ENCODE data around the gene RPL29.

The RPL29 gene

DNA sequence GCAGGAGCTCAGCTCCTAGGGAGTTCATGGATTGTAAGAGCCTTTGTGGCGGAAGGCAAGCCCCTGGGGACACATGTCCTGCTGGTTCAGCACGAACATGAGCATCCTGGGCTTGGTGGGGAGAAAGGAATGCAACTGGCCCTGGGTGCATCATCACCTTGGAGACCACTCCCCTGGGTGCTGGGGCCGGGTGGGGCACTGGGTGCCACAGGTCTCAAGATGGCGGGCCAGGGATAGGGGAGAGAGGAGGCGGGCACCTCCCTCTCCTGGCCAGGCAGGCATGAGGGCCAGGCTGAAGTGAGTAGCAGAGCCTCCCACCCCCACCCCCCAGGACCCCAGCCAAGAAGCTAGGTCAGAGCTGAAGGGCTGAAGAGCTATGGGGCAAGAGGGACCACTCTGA lies 29.2 kb downstream of the RPL29 start:
- Histone ChIP-seq H3K9ac (ENCODE audit: low read length) (peak overlapping the region; percentile 57; the same call in 1 of the 2 replicates), H2AFZ (ENCODE audit: low read depth, low read length, severe bottlenecking) (no peak overlapping the region), H3K36me3 (ENCODE audit: low read length) (no peaks in the 10 kb centered on the region)

GRCh38 chr3:51966016-51966415 lies 29.7 kb downstream of the RPL29 start:
- Histone ChIP-seq H3K27ac (ENCODE audit: low read depth, low read length) (no peak overlapping the region), H3K9me3 (ENCODE audit: insufficient read depth, low read length) (no peaks in the 10 kb centered on the region), H2AFZ (ENCODE audit: low read depth, low read length, severe bottlenecking) (no peak overlapping the region), H3K79me2 (ENCODE audit: insufficient read depth, low read length) (no peaks in the 10 kb centered on the region), H3K4me2 (ENCODE audit: low read depth, low read length, poor library complexity, severe bottlenecking) (no peak overlapping the region), H3F3A (ENCODE audit: insufficient read depth) (0 out of 2 replicates have a peak, but pooled peaks cover 7% of the 10 kb centered on the region), H3K9me2 (replicated peaks; ENCODE audit: insufficient read depth, low read length) (no peaks in the 10 kb centered on the region), H3K9ac (ENCODE audit: low read length) (no peak overlapping the region), H3K36me3 (ENCODE audit: low read length) (no peaks in the 10 kb centered on the region), H3K27me3 (ENCODE audit: low read length) (no peaks in the 10 kb centered on the region), H4K20me1 (ENCODE audit: low read depth, low read length) (no peaks in the 10 kb centered on the region), H3K4me3 (ENCODE audit: insufficient read depth, low read length, poor library complexity, severe bottlenecking) (no peak overlapping the region)
- TF ChIP-seq CTCF (IDR thresholded peaks at IDR 0.05; ENCODE audit: insufficient read depth, low read length, poor library complexity, severe bottlenecking) (no peak), EZH2phosphoT487 (conservative IDR thresholded peaks at IDR 0.05; ENCODE audit: low read length) (no peak)

More for the DNA sequence above, 29.2 kb downstream of the RPL29 start:
- Histone ChIP-seq H3K4me2 (ENCODE audit: low read depth, low read length, poor library complexity, severe bottlenecking) (peak overlapping the region; percentile 61), H3K79me2 (ENCODE audit: insufficient read depth, low read length) (no peaks in the 10 kb centered on the region), H3K4me3 (ENCODE audit: insufficient read depth, low read length, poor library complexity, severe bottlenecking) (no peak overlapping the region), H3F3A (ENCODE audit: insufficient read depth) (0 out of 2 replicates have a peak, but pooled peaks cover 7% of the 10 kb centered on the region), H3K9me2 (replicated peaks; ENCODE audit: insufficient read depth, low read length) (no peaks in the 10 kb centered on the region), H3K27ac (ENCODE audit: low read depth, low read length) (no peak overlapping the region), H3K9me3 (ENCODE audit: insufficient read depth, low read length) (no peaks in the 10 kb centered on the region), H4K20me1 (ENCODE audit: low read depth, low read length) (no peaks in the 10 kb centered on the region), H3K27me3 (ENCODE audit: low read length) (no peaks in the 10 kb centered on the region)
- TF ChIP-seq CTCF (IDR thresholded peaks at IDR 0.05; ENCODE audit: insufficient read depth, low read length, poor library complexity, severe bottlenecking): no peak
- TF ChIP-seq EZH2phosphoT487 (conservative IDR thresholded peaks at IDR 0.05; ENCODE audit: low read length): no peak

DNA sequence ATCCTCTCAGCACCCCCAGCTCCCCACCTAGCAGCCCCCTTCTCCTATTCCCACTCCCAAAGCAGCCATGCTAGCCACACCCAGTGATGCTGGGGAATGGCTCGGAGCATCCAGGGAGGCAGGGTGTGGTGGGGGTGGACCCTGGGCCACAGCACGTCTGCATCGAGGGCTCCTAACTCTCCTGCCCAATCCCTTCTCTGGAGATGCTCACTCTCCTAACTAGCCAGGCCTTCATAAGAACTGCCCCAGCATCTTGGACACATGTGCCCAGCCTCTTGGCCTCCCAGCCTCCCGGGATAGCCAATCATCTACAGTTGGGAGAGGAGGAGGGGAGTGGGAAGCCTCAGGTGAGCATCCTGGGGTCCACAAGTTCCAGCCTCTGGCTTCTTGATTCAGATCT lies 31.2 kb downstream of the RPL29 start:
- H3K27ac ChIP-seq (ENCODE audit: low read depth, low read length): no peak overlapping the region
- H2AFZ ChIP-seq (ENCODE audit: low read depth, low read length, severe bottlenecking): no peak overlapping the region
- no peak overlapping the region for H3K9ac ChIP-seq (ENCODE audit: low read length)

More for the DNA sequence above, 31.2 kb downstream of the RPL29 start:
- TF ChIP-seq CTCF (IDR thresholded peaks at IDR 0.05; ENCODE audit: insufficient read depth, low read length, poor library complexity, severe bottlenecking) (no peak), EZH2phosphoT487 (conservative IDR thresholded peaks at IDR 0.05; ENCODE audit: low read length) (no peak)
- no peaks in the 10 kb centered on the region for H3K9me3 ChIP-seq (ENCODE audit: insufficient read depth, low read length)
- no peaks in the 10 kb centered on the region for H3K79me2 ChIP-seq (ENCODE audit: insufficient read depth, low read length)
- no peaks in the 10 kb centered on the region for H4K20me1 ChIP-seq (ENCODE audit: low read depth, low read length)
- H3K4me2 ChIP-seq (ENCODE audit: low read depth, low read length, poor library complexity, severe bottlenecking): no peak overlapping the region
- H3K4me3 ChIP-seq (ENCODE audit: insufficient read depth, low read length, poor library complexity, severe bottlenecking): no peak overlapping the region
- no peaks in the 10 kb centered on the region for H3K9me2 ChIP-seq (replicated peaks; ENCODE audit: insufficient read depth, low read length)
- H3K27me3 ChIP-seq (ENCODE audit: low read length): no peaks in the 10 kb centered on the region
- 0 out of 2 replicates have a peak, but pooled peaks cover 7% of the 10 kb centered on the region for H3F3A ChIP-seq (ENCODE audit: insufficient read depth)
- no peaks in the 10 kb centered on the region for H3K36me3 ChIP-seq (ENCODE audit: low read length)

Measured in SU-DHL-6 (cell line).